HepG2 (cell line): ENCODE data around the gene MVP. TPM values are rescaled to one million over a fixed set of nuclear protein-coding genes. Genes with fewer than 3 reads are reported as not detected.

ENCODE experiments used
- CEBPZ ChIP-seq: IDR thresholded peaks from 2 replicates; pipeline ENCODE4 v1.6.1; 2012; ENCODE audit warnings: low read length, improper control_type of control experiment
- DPF2 ChIP-seq: sonication (generic); formaldehyde crosslinking; IDR thresholded peaks from 2 replicates; pipeline ENCODE4 v1.4.0; 2020; ENCODE audit warnings: mild to moderate bottlenecking, low read depth, missing genetic modification reagents, borderline replicate concordance
- DRAP1 ChIP-seq: IDR thresholded peaks from 2 replicates; pipeline ENCODE4 v1.6.1; 2016; ENCODE audit warnings: missing genetic modification reagents, missing compliant biosample characterization
- E2F5 ChIP-seq: sonication (generic); formaldehyde crosslinking; conservative IDR thresholded peaks from 2 replicates; pipeline ENCODE4 v1.4.0; 2020; ENCODE audit warnings: missing genetic modification reagents
- FOXK1 ChIP-seq: sonication (generic); formaldehyde crosslinking; IDR thresholded peaks from 2 replicates; pipeline ENCODE4 v1.4.0; 2020; ENCODE audit warnings: low read depth, missing genetic modification reagents, borderline replicate concordance
- GABPB1 ChIP-seq: IDR thresholded peaks from 2 replicates; pipeline ENCODE4 v1.6.1; 2016; ENCODE audit warnings: mild to moderate bottlenecking, missing genetic modification reagents, moderate library complexity, missing compliant biosample characterization
- HOXA3 ChIP-seq: sonication (generic); formaldehyde crosslinking; IDR thresholded peaks from 2 replicates; pipeline ENCODE4 v1.5.0; 2020; ENCODE audit warnings: missing genetic modification reagents
- NR2F6 ChIP-seq, 2 experiments: IDR thresholded peaks; 2 replicates each; pipeline ENCODE4 v1.6.1; 2016; ENCODE audit warnings: antibody characterized with exemption in 1 of 2, mild to moderate bottlenecking in 1 of 2
- REST ChIP-seq, 2 experiments: IDR thresholded peaks; 2 replicates each; pipeline ENCODE4 v1.6.1; 2011 to 2012; ENCODE audit warnings: low read length in 2 of 2, borderline replicate concordance in 1 of 2, low read depth in 1 of 2, mild to moderate bottlenecking in 1 of 2, moderate library complexity in 1 of 2
- SIN3B ChIP-seq: fragments of 150-350 bp; IDR thresholded peaks from 2 replicates; pipeline ENCODE4 v1.6.1; 2014; ENCODE audit warnings: low read length
- ZBTB33 ChIP-seq: sonication (generic); formaldehyde crosslinking; IDR thresholded peaks from 2 replicates; pipeline ENCODE4 v1.4.0; 2020; ENCODE audit warnings: missing genetic modification reagents
- ZIK1 ChIP-seq: sonication (generic); formaldehyde crosslinking; IDR thresholded peaks from 2 replicates; pipeline ENCODE4 v1.5.0; 2020; ENCODE audit warnings: mild to moderate bottlenecking, low read depth, missing genetic modification reagents, borderline replicate concordance
- ZKSCAN1 ChIP-seq: fragments of 150-350 bp; IDR thresholded peaks from 2 replicates; pipeline ENCODE4 v1.6.1; 2014; ENCODE audit warnings: low read length
- ZNF570 ChIP-seq: sonication (generic); formaldehyde crosslinking; IDR thresholded peaks from 2 replicates; pipeline ENCODE4 v1.4.0; 2020; ENCODE audit warnings: mild to moderate bottlenecking, missing genetic modification reagents, borderline replicate concordance
- ZNF629 ChIP-seq: sonication (generic); formaldehyde crosslinking; conservative IDR thresholded peaks from 2 replicates; pipeline ENCODE4 v1.5.0; 2020; ENCODE audit warnings: missing genetic modification reagents
- ZNF7 ChIP-seq: IDR thresholded peaks from 2 replicates; pipeline ENCODE4 v1.6.1; 2016; ENCODE audit warnings: missing biosample characterization, missing genetic modification reagents
- ZNF720 ChIP-seq: sonication (generic); formaldehyde crosslinking; IDR thresholded peaks from 2 replicates; pipeline ENCODE4 v1.4.0; 2020; ENCODE audit warnings: missing genetic modification reagents
- ZSCAN31 ChIP-seq: sonication (generic); formaldehyde crosslinking; IDR thresholded peaks from 2 replicates; pipeline ENCODE4 v1.5.0; 2020; ENCODE audit warnings: low read depth, mild to moderate bottlenecking, missing genetic modification reagents
- polyA plus RNA-seq, 8 experiments: library from polyadenylated mRNA; depleted of rRNA in 3 of 8; stranded (reverse) in 7 of 8; unstranded in 1 of 8; fragments of >200 nt; fragmentation: Illumina TruSeq in 4 of 8; extraction: Trizol in 4 of 8; gene quantifications; 2 replicates each; pipeline versions ENCODE4 v1.2.1 to v1.2.3, GENCODE V29; 2011 to 2016; ENCODE audit warnings: low read depth in 4 of 8, missing spikeins in 1 of 8, mixed read lengths in 1 of 8; ENCODE audit not compliant: insufficient read depth in 1 of 8
- total RNA-seq, 5 experiments: library from RNA; depleted of rRNA; stranded (reverse); fragments of >200 nt; fragmentation: Illumina TruSeq; extraction: Trizol; gene quantifications; 2 replicates each; pipeline ENCODE4 v1.2.3, GENCODE V29; 2016; ENCODE audit warnings: low read depth in 1 of 5

The MVP gene
- total and polyA plus RNA-seq, 2 of the 13 experiments (the other 11 are each of a cell fraction or from before 2014, with no cell fraction given), result 22.9 to 43.5 TPM

GRCh38 chr16:29790183-29790948 is 29.9 kb upstream of the MVP start, which contains the start of gene KIF22 (continued):
- peak; percentile 47 for TF ChIP-seq ZBTB33 (CRISPR knock-in tag)
- TF ChIP-seq ZNF629, result no peak; the same call in 1 of the 2 replicates
- peak; percentile 87 for TF ChIP-seq FOXK1 (CRISPR knock-in tag)
- TF ChIP-seq ZNF570, result no peak
- TF ChIP-seq ZSCAN31 (CRISPR knock-in tag), result peak; percentile 94
- TF ChIP-seq ZNF7 (CRISPR knock-in tag), result peak; percentile 32; the same call in 1 of the 2 replicates
- peak; percentile 18; the same call in 1 of the 2 replicates for TF ChIP-seq NR2F6 (IDR thresholded peaks at IDR 0.05)
- peak; percentile 69; the same call in 1 of the 2 replicates for TF ChIP-seq NR2F6 (CRISPR knock-in tag; IDR thresholded peaks at IDR 0.05)
- peak in 1 of 2 experiments; percentile 48; a peak in 1 of 4 replicates for TF ChIP-seq REST (IDR thresholded peaks at IDR 0.05; ENCODE audit: borderline replicate concordance in 1 of 2, low read depth in 1 of 2, low read length in 2 of 2)
- TF ChIP-seq ZNF720, result 0 out of 2 replicates have a peak, but pooled peaks have one; percentile 34
- peak; percentile 97 for TF ChIP-seq E2F5 (CRISPR knock-in tag)
- TF ChIP-seq DRAP1 (CRISPR knock-in tag), result peak; percentile 89; the same call in 1 of the 2 replicates
- TF ChIP-seq DPF2, result no peak; the same call in 1 of the 2 replicates
- TF ChIP-seq ZKSCAN1, result no peak
- peak; percentile 94 for TF ChIP-seq HOXA3 (CRISPR knock-in tag)
- TF ChIP-seq ZIK1, result peak; percentile 75
- TF ChIP-seq SIN3B, result peak; percentile 94
- peak; percentile 99 for TF ChIP-seq GABPB1 (CRISPR knock-in tag)
- no peak for TF ChIP-seq CEBPZ
